H9 (cell line): ENCODE results near the gene CFAP107. TPM values are rescaled to one million over a fixed set of nuclear protein-coding genes. Genes with fewer than 3 reads are reported as not detected.

Experiments
- DNase-seq: peaks from one replicate; pipeline ENCODE4 v3.0.0-alpha.2; 2017
- H2AFZ ChIP-seq: one replicate; pipeline ENCODE4 v1.6.1; 2013; ENCODE audit warnings: mild to moderate bottlenecking, low read length, control low read depth, moderate library complexity
- H2AK5ac ChIP-seq: 2 replicates; pipeline ENCODE4 v1.6.1; 2013; ENCODE audit warnings: low read length, control low read depth, mixed read lengths; ENCODE audit not compliant: insufficient read length
- H2BK120ac ChIP-seq: one replicate; pipeline ENCODE4 v1.6.1; 2013; ENCODE audit warnings: low read depth, mild to moderate bottlenecking, low read length, control low read depth, inconsistent platforms; ENCODE audit not compliant: poor library complexity, severe bottlenecking
- H2BK12ac ChIP-seq: 2 replicates; pipeline ENCODE4 v1.6.1; 2013; ENCODE audit warnings: low read length, control low read depth, mixed read lengths, low read depth; ENCODE audit not compliant: insufficient read length
- H2BK15ac ChIP-seq: 2 replicates; pipeline ENCODE4 v1.6.1; 2013; ENCODE audit warnings: low read depth, low read length, control low read depth
- H2BK20ac ChIP-seq: one replicate; pipeline ENCODE4 v1.6.1; 2013; ENCODE audit warnings: low read depth, mild to moderate bottlenecking, low read length, control low read depth, inconsistent platforms; ENCODE audit not compliant: poor library complexity, severe bottlenecking
- H2BK5ac ChIP-seq: 2 replicates; pipeline ENCODE4 v1.6.1; 2013; ENCODE audit warnings: low read length, control low read depth, mixed read lengths; ENCODE audit not compliant: insufficient read length
- H3K14ac ChIP-seq: 2 replicates; pipeline ENCODE4 v1.6.1; 2013; ENCODE audit warnings: low read length, control low read depth; ENCODE audit not compliant: insufficient read depth
- H3K18ac ChIP-seq: 2 replicates; pipeline ENCODE4 v1.6.1; 2013; ENCODE audit warnings: low read depth, mild to moderate bottlenecking, mixed read lengths, low read length, control low read depth; ENCODE audit not compliant: insufficient read length
- H3K23ac ChIP-seq: 2 replicates; pipeline ENCODE4 v1.6.1; 2013; ENCODE audit warnings: low read length, control low read depth, mixed read lengths, low read depth; ENCODE audit not compliant: insufficient read length
- H3K23me2 ChIP-seq: 2 replicates; pipeline ENCODE4 v1.6.1; 2013; ENCODE audit warnings: low read depth, mild to moderate bottlenecking, mixed read lengths, low read length, control low read depth; ENCODE audit not compliant: insufficient read length, poor library complexity, severe bottlenecking
- H3K27ac ChIP-seq: 2 replicates; pipeline ENCODE4 v1.5.1; 2013; ENCODE audit warnings: low read length, control low read depth, mixed read lengths, low read depth; ENCODE audit not compliant: insufficient read length
- H3K27me3 ChIP-seq: 2 replicates; pipeline ENCODE4 v1.6.1; 2013; ENCODE audit warnings: low read length, control low read depth, inconsistent platforms; ENCODE audit not compliant: insufficient read depth
- H3K4ac ChIP-seq: 2 replicates; pipeline ENCODE4 v1.6.1; 2013; ENCODE audit warnings: low read depth, mild to moderate bottlenecking, control low read depth, inconsistent platforms, low read length, moderate library complexity
- H3K4me1 ChIP-seq: 2 replicates; pipeline ENCODE4 v1.6.1; 2013; ENCODE audit warnings: low read length, control low read depth, inconsistent platforms; ENCODE audit not compliant: insufficient read depth
- H3K4me2 ChIP-seq: 2 replicates; pipeline ENCODE4 v1.6.1; 2013; ENCODE audit warnings: low read length, control low read depth, mixed read lengths; ENCODE audit not compliant: insufficient read length, insufficient read depth
- H3K56ac ChIP-seq: 2 replicates; pipeline ENCODE4 v1.6.1; 2013; ENCODE audit warnings: low read depth, mild to moderate bottlenecking, mixed read lengths, low read length, control low read depth; ENCODE audit not compliant: insufficient read length
- H3K79me1 ChIP-seq: 2 replicates; pipeline ENCODE4 v1.6.1; 2013; ENCODE audit warnings: low read depth, mild to moderate bottlenecking, moderate library complexity, low read length, control low read depth, inconsistent platforms; ENCODE audit not compliant: insufficient read depth, poor library complexity, severe bottlenecking
- H3K79me2 ChIP-seq: 2 replicates; pipeline ENCODE4 v1.6.1; 2013; ENCODE audit warnings: low read length, control low read depth, inconsistent platforms; ENCODE audit not compliant: insufficient read depth
- H3K9ac ChIP-seq: 2 replicates; pipeline ENCODE4 v1.6.1; 2013; ENCODE audit warnings: low read length, control low read depth, mixed read lengths; ENCODE audit not compliant: insufficient read length; ENCODE audit errors: extremely low read depth
- H3K9me3 ChIP-seq: one replicate; pipeline ENCODE4 v1.6.1; 2013; ENCODE audit warnings: low read depth, low read length, inconsistent platforms; ENCODE audit not compliant: control insufficient read depth
- H3T11ph ChIP-seq: one replicate; pipeline ENCODE4 v1.6.1; 2013; ENCODE audit warnings: mild to moderate bottlenecking, low read length, control low read depth, inconsistent platforms
- H4K20me1 ChIP-seq: one replicate; pipeline ENCODE4 v1.6.1; 2013; ENCODE audit not compliant: control insufficient read depth, insufficient read length, insufficient read depth
- H4K5ac ChIP-seq: 2 replicates; pipeline ENCODE4 v1.6.1; 2013; ENCODE audit warnings: low read depth, mild to moderate bottlenecking, mixed read lengths, low read length, control low read depth; ENCODE audit not compliant: insufficient read length
- H4K8ac ChIP-seq: replicated peaks from 2 replicates; pipeline ENCODE4 v1.6.1; 2013; ENCODE audit warnings: low read length, control low read depth, mixed read lengths, low read depth; ENCODE audit not compliant: insufficient read length
- H4K91ac ChIP-seq: 2 replicates; pipeline ENCODE4 v1.6.1; 2013; ENCODE audit warnings: low read depth, mild to moderate bottlenecking, moderate library complexity, mixed read lengths, low read length, control low read depth; ENCODE audit not compliant: insufficient read length
- H3K27ac Mint-ChIP-seq, 3 experiments: 2 replicates in 2 of 3; 3 replicates in 1 of 3; pipeline ENCODE4 v1.8.0; 2020 to 2021; ENCODE audit warnings: mixed read lengths in 3 of 3, mild to moderate bottlenecking in 1 of 3, moderate library complexity in 1 of 3
- H3K27me3 Mint-ChIP-seq: 2 replicates; pipeline ENCODE4 v1.8.0; 2021; ENCODE audit warnings: low read depth, mild to moderate bottlenecking, moderate library complexity, mixed read lengths
- H3K36me3 Mint-ChIP-seq, 3 experiments: 2 replicates in 2 of 3; 3 replicates in 1 of 3; pipeline ENCODE4 v1.8.0; 2020 to 2021; ENCODE audit warnings: low read depth in 3 of 3, mixed read lengths in 3 of 3; ENCODE audit not compliant: insufficient read depth in 1 of 3
- H3K4me1 Mint-ChIP-seq, 2 experiments: 2 replicates each; pipeline ENCODE4 v1.8.0; 2020; ENCODE audit warnings: mixed read lengths in 2 of 2
- H3K4me3 Mint-ChIP-seq, 2 experiments: 2 replicates in 1 of 2; 3 replicates in 1 of 2; pipeline ENCODE4 v1.8.0; 2020 to 2021; ENCODE audit warnings: mild to moderate bottlenecking in 2 of 2, mixed read lengths in 2 of 2, moderate library complexity in 1 of 2
- H3K9me3 Mint-ChIP-seq, 2 experiments: 2 replicates in 1 of 2; 3 replicates in 1 of 2; pipeline ENCODE4 v1.8.0; 2020; ENCODE audit warnings: mild to moderate bottlenecking in 2 of 2, mixed read lengths in 2 of 2, moderate library complexity in 1 of 2
- CTCF ChIP-seq: fragments of 200-600 bp; sonication (generic); conservative IDR thresholded peaks from 3 replicates; pipeline ENCODE4 v1.8.0; 2021; ENCODE audit warnings: antibody characterized with exemption, mild to moderate bottlenecking
- WGBS: extraction: QIAGEN DNeasy Blood & Tissue Kit; methylation state at CpG from one replicate; pipeline ENCODE4 v1.1.7; 2013; ENCODE audit warnings: missing lambda C conversion rate, low lambda C conversion rate, mixed read lengths; ENCODE audit not compliant: insufficient read length; ENCODE audit errors: extremely low coverage; 5-methylcytosine and 5-hydroxymethylcytosine counted together
- total RNA-seq: library from RNA; stranded (reverse); gene quantifications from 2 replicates; pipeline ENCODE4 v1.2.1, GENCODE V29; 2021

Gene CFAP107
- total RNA-seq, 1 experiment from 2014 or later, result not detected

GRCh38 chr1:12769031-12769430 lies 23.0 kb downstream of the CFAP107 start:
- Histone ChIP-seq H3K4ac (no peak overlapping the region), H2BK15ac (no peak overlapping the region), H2BK12ac (no peak overlapping the region), H3K23me2 (no peaks in the 10 kb centered on the region), H2BK5ac (no peak overlapping the region), H3K4me1 (no peaks in the 10 kb centered on the region), H2BK20ac (no peak overlapping the region), H3K9ac (no peak overlapping the region), H4K91ac (no peak overlapping the region), H2AK5ac (no peak overlapping the region), H3K9me3 (no peaks in the 10 kb centered on the region), H3K79me2 (no peaks in the 10 kb centered on the region), H3K18ac (no peak overlapping the region), H4K20me1 (no peaks in the 10 kb centered on the region), H2AFZ (no peak overlapping the region), H3T11ph (no peak overlapping the region), H4K8ac (no peak overlapping the region), H3K79me1 (no peaks in the 10 kb centered on the region), H3K27me3 (no peaks in the 10 kb centered on the region), H3K4me2 (no peak overlapping the region), H3K56ac (no peak overlapping the region), H3K27ac (no peak overlapping the region), H3K14ac (no peak overlapping the region), H2BK120ac (no peak overlapping the region), H3K23ac (no peak overlapping the region), H4K5ac (no peak overlapping the region)
- Mint-ChIP-seq H3K4me1 (no peaks in the 10 kb centered on the region), H3K27me3 (peaks cover 8% of the 10 kb centered on the region), H3K9me3 (peaks cover 0 to 4% of the 10 kb centered on the region in 2 experiments; a peak in 3 of 5 replicates), H3K27ac (no peak overlapping the region), H3K4me3 (no peak overlapping the region), H3K36me3 (no peaks in the 10 kb centered on the region)
- no peak for TF ChIP-seq CTCF
- WGBS, result no CpG with 5 or more reads among the region's 2 CpGs
- DNase-seq, result no peak
